ENCODE results near the gene CDC6.

Gene CDC6

GRCh38 chr17:40312131-40312731 is 24.6 kb downstream of the CDC6 start:
- no peak for DNase-seq

DNA sequence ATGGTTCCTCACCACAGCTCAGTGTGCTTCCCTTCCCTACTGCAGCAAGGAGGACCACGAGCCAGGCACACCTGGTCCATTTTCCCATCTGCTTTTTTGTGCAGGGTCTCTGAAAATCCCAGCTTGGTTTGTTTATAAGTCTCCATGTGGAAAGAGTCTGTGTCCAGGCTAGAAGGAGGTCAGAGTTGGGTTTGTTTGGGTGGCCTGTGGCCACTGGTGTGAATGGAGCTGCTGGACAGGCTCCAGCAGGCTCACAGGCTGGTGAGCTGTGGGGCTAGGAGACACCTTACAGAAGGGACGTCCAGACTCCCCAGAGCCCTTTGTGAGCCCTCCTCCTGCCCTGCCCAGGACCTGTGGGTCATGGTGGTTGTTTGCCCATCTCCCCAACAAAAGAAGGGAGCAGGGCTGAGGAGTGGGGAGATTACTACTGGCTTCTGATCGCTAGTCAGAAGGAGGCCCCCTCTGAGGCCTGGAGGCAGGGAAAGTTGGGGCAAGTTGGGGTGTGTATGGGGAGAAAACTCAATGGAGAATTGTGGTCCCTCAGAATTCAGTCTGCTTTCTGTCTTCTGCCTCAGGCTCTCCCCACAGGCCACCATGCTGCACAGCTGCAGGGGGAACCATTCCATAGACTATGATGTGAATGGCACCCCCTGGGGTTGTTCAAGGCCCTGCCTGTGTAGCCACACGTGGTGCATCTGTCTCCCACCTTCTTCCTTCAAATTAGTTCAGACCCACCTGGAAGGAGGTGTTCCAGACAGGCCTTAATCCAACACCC is 25.4 kb downstream of the CDC6 start:
- no peak for DNase-seq

- peak; percentile 57 for DNase-seq
These were observed 26.2 kb downstream of the CDC6 start for GRCh38 chr17:40313668-40314583.

DNA sequence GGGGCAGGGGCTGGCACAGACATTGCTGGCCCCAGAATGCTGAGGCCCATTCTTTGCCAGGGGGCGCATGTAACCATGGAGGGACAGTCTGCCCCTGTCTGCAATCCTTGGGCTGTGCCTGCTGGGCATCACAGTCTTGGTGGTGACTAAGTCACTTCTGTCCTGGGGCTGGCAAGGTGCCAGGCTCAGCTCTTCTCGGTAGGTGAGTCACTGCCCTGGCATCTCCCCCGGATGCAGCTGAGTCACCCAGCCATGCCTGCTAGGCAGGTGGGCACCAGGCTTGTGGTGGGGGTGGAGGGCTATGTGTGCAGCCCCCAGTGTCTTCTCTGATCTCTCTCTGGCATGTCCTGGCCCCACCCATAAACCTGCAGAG is 26.9 kb downstream of the CDC6 start:
- peak; percentile 88 for DNase-seq

- DNase-seq, result no peak
These were observed 27.5 kb downstream of the CDC6 start for GRCh38 chr17:40315206-40315605.

- DNase-seq, result no peak
These were observed 28.2 kb downstream of the CDC6 start for GRCh38 chr17:40315678-40316570.

GRCh38 chr17:40316571-40317344 is 29.1 kb downstream of the CDC6 start:
- no peak for DNase-seq

- no peak for DNase-seq
These were observed 29.7 kb downstream of the CDC6 start for GRCh38 chr17:40317345-40317873.

GRCh38 chr17:40317880-40318829 is 30.5 kb downstream of the CDC6 start:
- peak; percentile 92 for DNase-seq

DNA sequence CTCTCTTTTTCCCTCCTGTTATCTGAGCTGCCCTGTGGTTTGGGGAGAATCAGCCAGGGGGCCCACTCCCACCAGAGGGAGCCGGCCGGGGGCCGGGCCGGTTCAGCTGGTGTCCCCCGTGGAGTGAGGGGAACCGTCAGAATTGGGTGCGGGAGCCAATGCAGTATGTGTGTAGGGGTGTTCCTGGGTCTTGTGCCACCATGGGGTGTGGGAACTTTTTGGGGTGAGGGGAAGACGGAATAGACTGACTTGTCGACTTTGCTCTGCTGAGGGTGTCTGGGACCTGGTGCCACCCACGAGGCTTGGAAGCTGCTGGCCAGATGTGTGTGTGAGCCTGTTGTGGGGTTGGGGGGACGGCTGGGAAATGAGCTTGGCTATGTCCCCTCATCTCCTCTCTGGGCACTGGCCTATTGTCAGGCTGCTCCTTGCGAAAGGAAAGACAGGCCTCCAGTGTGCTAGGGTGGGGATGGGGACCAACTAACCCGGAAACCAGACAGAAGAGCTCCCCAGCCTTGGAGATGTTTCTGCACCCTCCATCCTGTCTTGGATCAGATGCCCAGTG is 31.2 kb downstream of the CDC6 start:
- DNase-seq, result no peak

- no peak for DNase-seq
These were observed 32.2 kb downstream of the CDC6 start for GRCh38 chr17:40319651-40320540.

DNA sequence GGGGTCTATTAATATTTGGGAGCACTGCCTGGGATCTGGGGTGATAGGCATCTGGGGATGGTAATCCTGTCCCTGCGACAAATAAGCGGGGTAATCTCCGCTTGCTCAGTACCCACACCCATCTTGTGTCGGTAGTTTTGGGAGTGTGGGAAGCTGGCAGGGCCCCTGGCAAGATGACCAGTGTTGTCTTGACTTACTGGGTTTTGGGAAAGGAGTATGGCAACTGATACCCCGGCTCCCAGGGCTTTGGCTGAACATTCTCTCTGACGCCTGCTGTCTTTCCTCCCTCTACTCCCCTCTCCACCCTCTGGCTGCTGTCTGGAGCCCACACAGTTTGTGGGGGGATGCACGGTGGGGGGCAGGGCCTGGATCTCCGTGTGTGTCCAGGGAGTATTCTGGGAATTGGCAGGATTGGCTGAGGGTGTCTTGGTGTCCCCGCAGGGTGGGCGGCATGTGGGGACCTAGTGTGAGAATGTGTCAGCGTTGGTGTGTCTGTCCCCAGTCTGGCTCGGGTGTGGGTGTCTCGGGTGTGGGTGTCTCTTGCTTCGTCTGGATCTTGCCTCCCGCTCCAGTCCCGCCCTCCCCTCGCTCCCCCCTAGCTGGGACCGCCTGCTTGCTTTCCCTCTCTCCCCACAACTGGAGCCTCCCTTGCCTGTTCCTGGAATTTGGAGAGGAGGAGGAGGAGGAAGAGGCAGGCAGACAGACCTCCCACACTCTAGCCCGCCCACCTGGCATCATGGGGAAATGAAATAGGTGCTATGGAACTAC is 33.3 kb downstream of the CDC6 start:
- DNase-seq, result no peak

DNA sequence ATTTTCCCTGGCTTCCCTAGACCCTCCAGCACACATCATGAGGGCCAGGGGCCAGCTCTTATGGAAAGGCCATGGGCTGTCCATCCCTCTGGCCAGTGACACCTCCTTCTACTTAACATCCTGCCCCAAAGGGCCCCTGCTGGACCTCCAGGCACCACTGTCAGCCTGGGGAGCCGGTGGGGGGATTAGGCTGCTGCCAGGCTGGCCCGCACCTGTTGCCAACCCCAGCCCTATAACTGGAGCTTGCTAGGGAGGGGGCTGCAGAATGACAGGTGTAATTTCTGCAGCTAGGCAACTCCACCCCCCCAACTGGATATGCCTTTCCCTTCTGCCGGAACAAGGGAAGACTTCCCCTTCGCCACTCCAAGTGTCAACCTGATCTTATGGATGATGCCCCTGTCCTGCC is 33.8 kb downstream of the CDC6 start:
- DNase-seq, result peak; percentile 30

DNA sequence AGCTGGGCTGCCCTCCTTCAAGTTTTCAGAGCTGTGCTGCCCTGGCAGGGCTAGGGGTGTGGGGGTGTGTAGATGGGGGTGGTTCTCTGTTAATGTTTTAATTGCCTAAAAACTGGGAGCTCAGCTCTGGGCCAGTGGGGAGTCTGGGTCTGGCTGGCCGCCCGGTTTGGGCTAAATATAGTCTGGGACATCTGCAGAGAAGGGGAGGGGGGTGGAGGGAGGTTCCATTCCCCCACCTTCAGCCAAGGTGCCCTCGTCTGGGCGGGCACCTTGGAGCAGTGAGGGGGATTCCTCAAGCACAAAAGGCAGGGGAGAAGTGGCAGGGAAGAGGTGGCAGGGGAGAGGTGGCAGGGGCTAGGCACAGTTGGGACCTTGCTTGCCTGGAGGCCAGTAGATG is 34.3 kb downstream of the CDC6 start:
- peak; percentile 30 for DNase-seq

GRCh38 chr17:40322358-40323315 is 35.0 kb downstream of the CDC6 start:
- peak; percentile 33 for DNase-seq
